ENCODE results near the gene ZSCAN21. TPM values are rescaled to one million over a fixed set of nuclear protein-coding genes. Genes with fewer than 3 reads are reported as not detected.
"Not testable (repeated sequence)": the region's sequence is repeated elsewhere in the genome, so short reads cannot be mapped to it uniquely, and the experiment has no call there.

The ZSCAN21 gene
- total RNA-seq: 1 to 10 TPM; 6.7 to 7.1 TPM

- TF ChIP-seq, protein P1, sequence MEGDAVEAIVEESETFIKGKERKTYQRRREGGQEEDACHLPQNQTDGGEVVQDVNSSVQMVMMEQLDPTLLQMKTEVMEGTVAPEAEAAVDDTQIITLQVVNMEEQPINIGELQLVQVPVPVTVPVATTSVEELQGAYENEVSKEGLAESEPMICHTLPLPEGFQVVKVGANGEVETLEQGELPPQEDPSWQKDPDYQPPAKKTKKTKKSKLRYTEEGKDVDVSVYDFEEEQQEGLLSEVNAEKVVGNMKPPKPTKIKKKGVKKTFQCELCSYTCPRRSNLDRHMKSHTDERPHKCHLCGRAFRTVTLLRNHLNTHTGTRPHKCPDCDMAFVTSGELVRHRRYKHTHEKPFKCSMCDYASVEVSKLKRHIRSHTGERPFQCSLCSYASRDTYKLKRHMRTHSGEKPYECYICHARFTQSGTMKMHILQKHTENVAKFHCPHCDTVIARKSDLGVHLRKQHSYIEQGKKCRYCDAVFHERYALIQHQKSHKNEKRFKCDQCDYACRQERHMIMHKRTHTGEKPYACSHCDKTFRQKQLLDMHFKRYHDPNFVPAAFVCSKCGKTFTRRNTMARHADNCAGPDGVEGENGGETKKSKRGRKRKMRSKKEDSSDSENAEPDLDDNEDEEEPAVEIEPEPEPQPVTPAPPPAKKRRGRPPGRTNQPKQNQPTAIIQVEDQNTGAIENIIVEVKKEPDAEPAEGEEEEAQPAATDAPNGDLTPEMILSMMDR (IDR thresholded peaks at IDR 0.05): peak in 1 of 2 donors; percentile 45
- Histone ChIP-seq H3K27me3 (no peaks in the 10 kb centered on the region), H3K36me3 (no peaks in the 10 kb centered on the region), H3K4me1 (peaks cover 0 to 9% of the 10 kb centered on the region in 2 donors), H3K4me3 (peak within 1 kb of the TSS; percentile 61 to 77), H3K9me3 (no peaks in the 10 kb centered on the region), H3K27ac (peak within 1 kb of the TSS; percentile 89 to 96)
- DNase-seq (ENCODE audit: low spot score): peak; percentile 85
Measured at GRCh38 chr7:100049441-100050291, at the start of gene ZSCAN21. Gene ZSCAN21 (plus strand): TSS chr7:100049774. CDS start chr7:100057007, 7,233 bp downstream.

DNA sequence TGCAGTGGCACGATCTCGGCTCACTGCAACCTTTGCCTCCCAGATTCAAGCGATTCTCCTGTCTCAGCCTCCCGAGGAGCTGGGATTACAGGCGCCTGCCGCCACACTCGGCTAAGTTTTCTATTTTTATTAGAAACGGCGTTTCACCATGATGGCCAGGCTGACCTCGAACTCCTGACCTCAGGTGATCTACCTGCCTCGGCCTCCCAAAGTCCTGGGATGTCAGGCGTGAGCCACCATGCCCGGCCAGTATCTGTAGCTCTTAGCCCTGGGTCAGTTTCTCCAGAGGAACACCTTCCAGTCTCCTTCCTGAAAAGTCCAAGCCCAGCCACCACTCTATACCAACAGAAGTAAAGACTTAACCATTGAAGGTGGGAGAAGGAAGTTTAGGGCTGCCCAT, 49.3 kb upstream of the ZSCAN21 start:
- Histone ChIP-seq H3K27me3 (no peaks in the 10 kb centered on the region), H3K36me3 (no peaks in the 10 kb centered on the region), H3K27ac (no peak overlapping the region), H3K9me3 (no peaks in the 10 kb centered on the region), H3K4me3 (no peak overlapping the region), H3K4me1 (peaks cover 0 to 12% of the 10 kb centered on the region in 2 donors)
- TF ChIP-seq, protein P1 (IDR thresholded peaks at IDR 0.05): no peak
- no peak for DNase-seq (ENCODE audit: low spot score)

DNA sequence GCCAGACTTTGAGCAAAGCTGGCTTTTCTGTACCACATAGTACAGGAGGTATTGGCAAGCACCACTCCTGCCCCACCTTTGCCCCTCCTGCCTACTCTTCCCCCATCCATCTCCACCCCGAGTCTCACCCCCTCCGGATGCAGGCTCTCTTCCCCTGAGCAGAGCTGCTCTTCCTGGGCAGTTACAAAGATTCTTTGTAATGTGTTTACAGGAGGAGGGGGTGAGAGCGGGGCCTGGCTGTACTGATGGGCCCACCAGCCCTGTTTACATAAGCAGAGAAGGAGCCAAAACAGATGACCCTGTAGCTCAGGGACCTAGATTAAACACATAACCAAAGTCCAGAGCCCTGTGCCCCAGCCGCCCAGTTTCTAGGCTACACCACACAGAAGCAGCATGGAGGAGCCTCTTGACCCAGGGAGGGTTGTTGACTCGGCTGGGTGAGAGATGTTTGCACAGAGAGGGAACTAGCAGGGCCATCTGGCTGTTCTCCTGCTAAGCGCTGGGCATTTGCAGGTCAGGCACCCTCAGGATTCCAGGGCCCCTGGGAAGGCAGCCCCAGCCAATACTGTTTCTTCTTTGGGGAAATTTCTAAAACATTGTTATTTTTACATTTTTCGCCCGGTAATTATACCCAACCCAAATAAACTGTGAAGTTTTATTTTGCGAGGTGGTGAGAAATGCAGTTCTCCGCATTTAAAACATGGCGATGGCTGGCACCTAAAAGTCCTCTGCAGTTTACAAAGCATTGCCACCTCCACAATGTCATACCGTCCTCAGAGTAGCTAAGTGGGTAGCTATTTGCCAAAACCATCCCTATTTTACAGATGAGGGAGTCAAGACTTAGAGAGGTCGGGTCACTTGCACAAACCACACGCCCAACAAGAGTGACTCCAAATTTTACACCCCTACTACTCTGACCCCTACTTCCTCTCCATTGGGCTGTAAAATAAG, 45.6 kb upstream of the ZSCAN21 start:
- no peak for DNase-seq (ENCODE audit: low spot score)
- Histone ChIP-seq H3K27me3 (no peaks in the 10 kb centered on the region), H3K4me1 (no peaks in the 10 kb centered on the region), H3K9me3 (no peaks in the 10 kb centered on the region), H3K27ac (no peak overlapping the region), H3K36me3 (no peaks in the 10 kb centered on the region), H3K4me3 (no peak overlapping the region)
- TF ChIP-seq, protein P1 (IDR thresholded peaks at IDR 0.05): no peak

DNA sequence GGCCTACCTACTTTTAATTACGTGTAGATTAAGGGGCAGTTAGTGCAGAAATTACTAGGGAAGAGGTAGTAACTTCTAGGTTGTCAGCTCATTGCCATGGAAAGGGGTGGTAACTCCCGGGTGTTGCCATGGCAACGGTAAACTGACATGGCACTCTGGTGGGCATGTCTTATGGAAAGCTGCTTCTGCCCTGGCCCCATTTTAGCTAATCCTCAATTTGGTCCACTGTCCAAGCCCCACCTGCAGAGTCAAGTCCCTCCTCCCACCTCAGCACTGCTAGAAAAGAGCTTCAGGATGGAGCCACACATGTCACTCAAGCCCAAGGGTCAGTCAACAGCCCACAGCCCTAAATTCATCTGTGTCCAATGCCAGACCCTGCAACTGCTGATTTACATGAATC, 41.7 kb upstream of the ZSCAN21 start:
- Histone ChIP-seq H3K27me3 (no peaks in the 10 kb centered on the region), H3K36me3 (no peaks in the 10 kb centered on the region), H3K4me3 (no peak overlapping the region), H3K9me3 (no peaks in the 10 kb centered on the region), H3K4me1 (no peaks in the 10 kb centered on the region), H3K27ac (no peak overlapping the region)
- TF ChIP-seq, protein P1 (IDR thresholded peaks at IDR 0.05): no peak
- no peak for DNase-seq (ENCODE audit: low spot score)

- Histone ChIP-seq H3K4me1 (no peaks in the 10 kb centered on the region), H3K4me3 (no peak overlapping the region), H3K9me3 (no peaks in the 10 kb centered on the region), H3K27ac (no peak overlapping the region), H3K27me3 (no peaks in the 10 kb centered on the region), H3K36me3 (no peaks in the 10 kb centered on the region)
- TF ChIP-seq, protein P1 (IDR thresholded peaks at IDR 0.05): no peak
- DNase-seq (ENCODE audit: low spot score): no peak
Measured at GRCh38 chr7:100008525-100008924, 41.0 kb upstream of the ZSCAN21 start.

DNA sequence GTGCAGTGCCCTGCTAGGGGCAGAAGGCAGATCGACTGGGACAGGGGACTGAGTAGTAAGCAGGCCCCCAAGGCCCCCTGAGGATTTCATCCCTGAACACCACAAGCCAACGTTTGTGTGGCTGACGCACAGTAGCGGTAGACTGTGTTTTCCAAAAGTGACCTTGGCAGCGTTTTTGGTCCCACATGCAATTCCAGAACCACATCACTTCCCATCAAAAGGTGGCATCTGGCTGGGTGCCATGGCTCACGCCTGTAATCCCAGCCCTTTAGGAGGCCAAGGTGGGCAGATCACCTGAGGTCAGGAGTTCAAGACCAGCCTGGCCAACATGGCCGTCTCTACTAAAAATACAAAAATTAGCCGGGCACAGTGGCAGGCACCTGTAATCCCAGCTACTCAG, 39.6 kb upstream of the ZSCAN21 start:
- H3K9me3 ChIP-seq; H3K27me3 ChIP-seq; H3K27ac ChIP-seq; DNase-seq (ENCODE audit: low spot score); H3K36me3 ChIP-seq; H3K4me1 ChIP-seq; H3K4me3 ChIP-seq: not testable (repeated sequence)

Data from right atrium auricular region (tissue), 2 donors.